ENCODE data around the gene OSTF1.

GRCh38 chr9:75104607-75105006 lies 16.3 kb downstream of the OSTF1 start:
- no peak for TF ChIP-seq POLR2AphosphoS5 (IDR thresholded peaks at IDR 0.05)
- TF ChIP-seq CTCF (IDR thresholded peaks at IDR 0.05), result no peak
- TF ChIP-seq POLR2A (IDR thresholded peaks at IDR 0.05; ENCODE audit: low read depth), result no peak
- no peak for TF ChIP-seq EP300 (IDR thresholded peaks at IDR 0.05)

Measured in esophagus muscularis mucosa (tissue), 4 donors.